PC-3 (cell line): ENCODE results near the gene DGKG. TPM values are rescaled to one million over a fixed set of nuclear protein-coding genes. Genes with fewer than 3 reads are reported as not detected.

Experiments used
- ATAC-seq: fragments of 200-7000 bp; cut with Tn5 transposase; 2 replicates; pipeline ENCODE4 v1.9.1; 2020; ENCODE audit warnings: mild to moderate bottlenecking, moderate library complexity
- BruUV-seq: library from RNA; stranded (reverse); fragments of 400-500 nt; replicated peaks from 2 replicates; lab custom pipeline; 2021; lab: Mats Ljungman, UMichigan
- CTCF ChIA-PET: fragments of 300-600 bp; sonication (Branson Sonifier 250); formaldehyde crosslinking; loops from one replicate; lab custom pipeline; 2022; ENCODE audit warnings: antibody characterized with exemption; lab: Charles Lee
- POLR2A ChIA-PET: fragments of 300-600 bp; sonication (Branson Sonifier 250); formaldehyde crosslinking; loops from one replicate; lab custom pipeline; 2022; ENCODE audit warnings: antibody characterized with exemption; ENCODE audit not compliant: unreplicated experiment; lab: Charles Lee
- DNase-seq: peaks from one replicate; pipeline ENCODE4 v3.0.0-alpha.2; 2015
- H2AFZ ChIP-seq: fragments of 300-600 bp; sonication (generic); 2 replicates; pipeline ENCODE4 v1.6.0; 2016; ENCODE audit warnings: antibody characterized with exemption, low read length
- H3F3A ChIP-seq: fragments of 300-600 bp; sonication (generic); one replicate; pipeline ENCODE4 v1.6.0; 2017; ENCODE audit warnings: antibody characterized with exemption, low read length, control low read depth, mild to moderate bottlenecking; ENCODE audit not compliant: unreplicated experiment
- H3K27ac ChIP-seq: fragments of 300-600 bp; sonication (generic); 2 replicates; pipeline ENCODE4 v1.5.1; 2016; ENCODE audit warnings: mild to moderate bottlenecking, low read length
- H3K27me3 ChIP-seq: fragments of 300-600 bp; sonication (generic); 2 replicates; pipeline ENCODE4 v1.6.1; 2016; ENCODE audit warnings: low read length, mixed read lengths
- H3K36me3 ChIP-seq: fragments of 300-600 bp; sonication (generic); 2 replicates; pipeline ENCODE4 v1.6.1; 2016; ENCODE audit warnings: low read depth, mixed run types, low read length, mixed read lengths
- H3K4me1 ChIP-seq: fragments of 300-600 bp; sonication (generic); 2 replicates; pipeline ENCODE4 v1.5.1; 2016; ENCODE audit warnings: low read length; ENCODE audit not compliant: insufficient read depth
- H3K4me2 ChIP-seq: fragments of 300-600 bp; sonication (generic); 2 replicates; pipeline ENCODE4 v1.6.0; 2016; ENCODE audit warnings: low read length
- H3K4me3 ChIP-seq: fragments of 300-600 bp; sonication (generic); 2 replicates; pipeline ENCODE4 v1.5.1; 2016; ENCODE audit warnings: mild to moderate bottlenecking, low read length, mixed read lengths
- H3K79me2 ChIP-seq: fragments of 300-600 bp; sonication (generic); 2 replicates; pipeline ENCODE4 v1.6.1; 2017; ENCODE audit warnings: low read length, mixed read lengths
- H3K9ac ChIP-seq: fragments of 300-600 bp; sonication (generic); 2 replicates; pipeline ENCODE4 v1.6.0; 2016; ENCODE audit warnings: mild to moderate bottlenecking, low read length
- H3K9me2 ChIP-seq: fragments of 300-600 bp; sonication (generic); replicated peaks from 2 replicates; pipeline ENCODE4 v1.6.1; 2016; ENCODE audit warnings: mixed run types, low read length, mixed read lengths
- H3K9me3 ChIP-seq: fragments of 300-600 bp; sonication (generic); 2 replicates; pipeline ENCODE4 v1.6.1; 2016; ENCODE audit warnings: low read length, mixed read lengths
- H4K20me1 ChIP-seq: fragments of 300-600 bp; sonication (generic); 2 replicates; pipeline ENCODE4 v1.6.1; 2016; ENCODE audit warnings: low read length, mixed read lengths
- EZH2 ChIP-seq: fragments of 300-600 bp; sonication (generic); IDR thresholded peaks from one replicate; pipeline ENCODE4 v1.6.1; 2017; ENCODE audit warnings: antibody characterized with exemption, mild to moderate bottlenecking, low read length; ENCODE audit not compliant: unreplicated experiment
- EZH2phosphoT487 ChIP-seq: fragments of 300-600 bp; sonication (generic); IDR thresholded peaks from 2 replicates; pipeline ENCODE4 v1.6.1; 2018; ENCODE audit warnings: mild to moderate bottlenecking, antibody characterized with exemption, low read length, borderline replicate concordance
- intact Hi-C: fragments of 100-400 bp; cut with micrococcal nuclease; formaldehyde crosslinking; loops from 2 replicates; pipeline ENCODE4 v1.9.0; 2023
- total RNA-seq: library from RNA; depleted of rRNA; stranded (reverse); fragments of >200 nt; gene quantifications from 2 replicates; pipeline ENCODE4 v1.2.3, GENCODE V29; 2014
- TF ChIP-seq, protein P1 (sequence below): fragments of 300-600 bp; sonication (generic); conservative IDR thresholded peaks from 2 replicates; pipeline ENCODE4 v1.5.1; 2017; ENCODE audit warnings: antibody characterized with exemption, low read depth, mild to moderate bottlenecking, low read length

DGKG gene
- total RNA-seq, 1 experiment from 2014 or later: 2.7 TPM

- TF ChIP-seq, protein P1, sequence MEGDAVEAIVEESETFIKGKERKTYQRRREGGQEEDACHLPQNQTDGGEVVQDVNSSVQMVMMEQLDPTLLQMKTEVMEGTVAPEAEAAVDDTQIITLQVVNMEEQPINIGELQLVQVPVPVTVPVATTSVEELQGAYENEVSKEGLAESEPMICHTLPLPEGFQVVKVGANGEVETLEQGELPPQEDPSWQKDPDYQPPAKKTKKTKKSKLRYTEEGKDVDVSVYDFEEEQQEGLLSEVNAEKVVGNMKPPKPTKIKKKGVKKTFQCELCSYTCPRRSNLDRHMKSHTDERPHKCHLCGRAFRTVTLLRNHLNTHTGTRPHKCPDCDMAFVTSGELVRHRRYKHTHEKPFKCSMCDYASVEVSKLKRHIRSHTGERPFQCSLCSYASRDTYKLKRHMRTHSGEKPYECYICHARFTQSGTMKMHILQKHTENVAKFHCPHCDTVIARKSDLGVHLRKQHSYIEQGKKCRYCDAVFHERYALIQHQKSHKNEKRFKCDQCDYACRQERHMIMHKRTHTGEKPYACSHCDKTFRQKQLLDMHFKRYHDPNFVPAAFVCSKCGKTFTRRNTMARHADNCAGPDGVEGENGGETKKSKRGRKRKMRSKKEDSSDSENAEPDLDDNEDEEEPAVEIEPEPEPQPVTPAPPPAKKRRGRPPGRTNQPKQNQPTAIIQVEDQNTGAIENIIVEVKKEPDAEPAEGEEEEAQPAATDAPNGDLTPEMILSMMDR: no peak
- TF ChIP-seq EZH2phosphoT487 (no peak), EZH2 (no peak)
- POLR2A ChIA-PET: interaction anchor here (0.7 kb wide), 1 partner anchor 161 kb away, joined by 5 read pairs; no protein-coding TSS in a partner anchor
- H4K20me1 ChIP-seq: no peaks in the 10 kb centered on the region
- H3K79me2 ChIP-seq: no peaks in the 10 kb centered on the region
- H3K9ac ChIP-seq: no peak overlapping the region
- BruUV-seq: no TSS peak
- no peaks in the 10 kb centered on the region for H3K4me1 ChIP-seq
- peak; percentile 59 for DNase-seq
- H3K36me3 ChIP-seq: no peaks in the 10 kb centered on the region
- H3K27me3 ChIP-seq: peaks cover 35% of the 10 kb centered on the region
- no peak overlapping the region for H3K27ac ChIP-seq
- H3K9me2 ChIP-seq: no peaks in the 10 kb centered on the region
- H3K4me2 ChIP-seq: no peak overlapping the region
- CTCF ChIA-PET: interaction anchor here (0.5 kb wide), 1 partner anchor 1372 kb away, joined by 4 read pairs; no protein-coding TSS in a partner anchor
- H3F3A ChIP-seq: no peaks in the 10 kb centered on the region
- no peak for ATAC-seq
- H3K9me3 ChIP-seq: no peaks in the 10 kb centered on the region
- H3K4me3 ChIP-seq: no peak overlapping the region
- intact Hi-C loops: no loop called here
- H2AFZ ChIP-seq: no peak overlapping the region
These were observed 54.3 kb downstream of the DGKG start for GRCh38 chr3:186307594-186308221.

DNA sequence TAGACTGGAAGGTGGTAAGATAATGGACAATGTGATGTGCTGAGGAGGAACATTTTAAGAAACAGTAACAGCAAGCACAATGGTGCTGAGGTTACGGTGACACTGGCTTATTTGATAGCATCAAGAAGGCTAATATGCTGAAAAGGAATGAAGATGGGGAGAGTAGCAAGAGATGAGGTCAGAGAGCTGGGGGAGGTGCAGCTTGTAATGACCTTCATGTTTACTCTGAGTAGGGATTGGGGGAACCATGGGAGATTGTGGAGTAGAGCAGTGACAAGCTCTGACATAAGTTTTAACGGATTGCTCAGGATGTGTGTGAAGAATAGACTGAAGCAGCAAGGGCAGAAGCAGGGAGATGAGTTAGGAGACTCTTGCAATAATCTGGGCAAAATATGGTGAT lies 56.7 kb downstream of the DGKG start:
- Histone ChIP-seq H3K4me2 (no peak overlapping the region), H3K27ac (no peak overlapping the region), H3K27me3 (peaks cover 39% of the 10 kb centered on the region), H3K9ac (no peak overlapping the region), H3K79me2 (no peaks in the 10 kb centered on the region), H3K4me3 (no peak overlapping the region), H3K9me2 (no peaks in the 10 kb centered on the region), H2AFZ (no peak overlapping the region), H4K20me1 (no peaks in the 10 kb centered on the region), H3K4me1 (no peaks in the 10 kb centered on the region), H3K9me3 (no peaks in the 10 kb centered on the region), H3F3A (no peaks in the 10 kb centered on the region), H3K36me3 (no peaks in the 10 kb centered on the region)
- POLR2A ChIA-PET: no interaction called here
- intact Hi-C loops: no loop called here
- TF ChIP-seq EZH2: no peak
- TF ChIP-seq, protein P1: no peak
- no peak for TF ChIP-seq EZH2phosphoT487
- ATAC-seq (no peak), DNase-seq (no peak)
- CTCF ChIA-PET: no interaction called here
- BruUV-seq: no TSS peak

- no peaks in the 10 kb centered on the region for H3K9me3 ChIP-seq
- no peaks in the 10 kb centered on the region for H3F3A ChIP-seq
- TF ChIP-seq, protein P1: no peak
- TF ChIP-seq EZH2 (no peak), EZH2phosphoT487 (no peak)
- peaks cover 44% of the 10 kb centered on the region for H3K27me3 ChIP-seq
- H3K27ac ChIP-seq: no peak overlapping the region
- no peaks in the 10 kb centered on the region for H4K20me1 ChIP-seq
- no peaks in the 10 kb centered on the region for H3K36me3 ChIP-seq
- no peak for ATAC-seq
- ChIA-PET POLR2A (no interaction called here), CTCF (no interaction called here)
- DNase-seq: no peak
- intact Hi-C loops: no loop called here
- no TSS peak for BruUV-seq
- no peak overlapping the region for H3K4me2 ChIP-seq
- no peak overlapping the region for H2AFZ ChIP-seq
- H3K4me3 ChIP-seq: no peak overlapping the region
- H3K9ac ChIP-seq: no peak overlapping the region
- H3K9me2 ChIP-seq: no peaks in the 10 kb centered on the region
- no peaks in the 10 kb centered on the region for H3K79me2 ChIP-seq
- H3K4me1 ChIP-seq: no peaks in the 10 kb centered on the region
These were observed 58.1 kb downstream of the DGKG start for GRCh38 chr3:186303965-186304364.
